ENCODE data around the gene FAM186B.
"Not testable (repeated sequence)": the region's sequence is repeated elsewhere in the genome, so short reads cannot be mapped to it uniquely, and the experiment has no call there.

FAM186B gene, protein sequence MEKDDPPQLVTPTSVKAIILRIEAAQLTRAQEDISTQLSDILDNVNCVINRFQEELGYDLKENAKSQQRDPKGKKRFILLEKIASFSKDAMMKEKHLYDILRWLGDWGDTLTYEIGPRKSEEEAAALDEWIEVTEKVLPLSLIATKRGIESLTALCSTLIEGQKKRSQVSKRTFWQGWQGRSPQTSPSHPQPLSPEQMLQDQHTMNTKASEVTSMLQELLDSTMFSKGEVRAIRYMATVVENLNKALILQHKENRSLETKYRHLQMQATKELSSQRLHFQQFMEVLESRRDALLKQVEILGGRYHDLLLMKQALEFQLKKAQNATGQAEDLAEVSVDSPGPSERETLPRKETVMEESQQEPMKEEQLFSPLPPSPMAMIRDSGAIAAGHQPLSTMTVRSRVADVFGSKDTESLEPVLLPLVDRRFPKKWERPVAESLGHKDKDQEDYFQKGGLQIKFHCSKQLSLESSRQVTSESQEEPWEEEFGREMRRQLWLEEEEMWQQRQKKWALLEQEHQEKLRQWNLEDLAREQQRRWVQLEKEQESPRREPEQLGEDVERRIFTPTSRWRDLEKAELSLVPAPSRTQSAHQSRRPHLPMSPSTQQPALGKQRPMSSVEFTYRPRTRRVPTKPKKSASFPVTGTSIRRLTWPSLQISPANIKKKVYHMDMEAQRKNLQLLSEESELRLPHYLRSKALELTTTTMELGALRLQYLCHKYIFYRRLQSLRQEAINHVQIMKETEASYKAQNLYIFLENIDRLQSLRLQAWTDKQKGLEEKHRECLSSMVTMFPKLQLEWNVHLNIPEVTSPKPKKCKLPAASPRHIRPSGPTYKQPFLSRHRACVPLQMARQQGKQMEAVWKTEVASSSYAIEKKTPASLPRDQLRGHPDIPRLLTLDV

DNA sequence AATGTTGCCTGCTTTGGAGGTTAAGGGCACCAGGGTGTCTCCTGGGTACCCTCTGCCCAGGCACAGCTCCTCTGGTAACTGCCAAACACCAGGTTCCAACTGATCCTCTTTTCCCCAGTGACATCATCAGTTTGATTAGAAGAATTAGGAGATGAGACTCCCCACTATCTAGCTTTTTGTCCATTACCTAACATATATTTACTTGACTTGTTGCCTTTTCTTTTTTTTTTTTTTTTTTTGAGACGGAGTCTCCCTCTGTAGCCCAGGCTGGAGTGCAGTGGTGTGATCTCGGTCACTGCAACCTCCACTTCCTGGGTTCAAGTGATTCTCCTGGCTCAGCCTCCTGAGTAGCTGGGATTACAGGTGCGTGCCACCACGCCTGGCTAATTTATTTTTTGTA lies at the start of gene FAM186B:
Gene FAM186B, minus strand, starts transcription at position 101 of the 400 bp plus-strand sequence. CDS start 162 bp downstream, outside the sequence.
- DNase-seq, result not testable (repeated sequence)

DNA sequence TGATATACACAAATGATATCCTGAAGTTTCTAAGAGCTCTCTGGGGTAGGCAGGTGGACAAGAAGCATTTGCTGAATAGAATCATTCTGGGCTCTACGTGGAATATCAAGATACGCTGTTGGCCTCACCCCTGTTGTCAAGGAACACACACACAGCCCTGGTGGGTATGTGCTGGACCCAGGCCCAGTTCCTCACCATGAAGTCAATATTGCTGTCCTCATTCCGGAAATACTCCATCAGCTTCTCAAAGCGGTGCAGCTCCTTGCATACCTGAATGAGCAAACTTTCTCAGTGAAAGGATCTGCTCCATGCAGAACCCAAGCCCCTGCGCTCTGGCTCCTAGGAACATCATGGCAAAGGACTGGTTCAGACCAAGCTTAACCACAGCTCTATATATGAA lies 49.3 kb upstream of the FAM186B start:
- no peak for DNase-seq

DNA sequence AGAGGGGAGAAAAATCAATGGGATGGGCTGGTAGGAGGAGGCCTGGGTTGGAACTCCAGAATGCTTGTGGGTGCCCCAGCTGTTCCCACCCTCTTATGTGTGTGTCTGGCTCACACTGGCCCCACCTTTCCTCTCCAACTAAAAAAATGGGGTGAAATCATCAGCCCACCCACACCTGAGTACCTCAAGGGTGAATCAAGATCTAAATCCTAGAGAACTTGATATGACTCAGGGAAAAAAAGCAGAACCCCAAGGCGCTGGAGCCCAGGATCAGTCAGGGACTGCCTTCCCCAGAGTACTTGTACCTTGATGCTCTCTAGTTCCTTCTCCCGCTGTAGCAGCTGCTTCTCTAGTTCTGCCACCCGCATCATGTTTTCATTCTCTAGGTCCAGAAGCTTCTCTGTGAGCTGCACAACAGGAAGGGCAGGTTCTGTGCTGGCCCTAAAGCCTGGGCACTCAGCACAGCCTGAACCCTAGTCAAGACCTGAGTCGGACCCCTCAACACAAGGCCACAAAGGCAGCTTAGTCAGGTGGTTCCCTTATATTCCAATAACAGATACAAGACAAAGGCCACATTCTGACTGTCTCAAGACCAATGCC lies 47.6 kb upstream of the FAM186B start:
- DNase-seq, result no peak

DNA sequence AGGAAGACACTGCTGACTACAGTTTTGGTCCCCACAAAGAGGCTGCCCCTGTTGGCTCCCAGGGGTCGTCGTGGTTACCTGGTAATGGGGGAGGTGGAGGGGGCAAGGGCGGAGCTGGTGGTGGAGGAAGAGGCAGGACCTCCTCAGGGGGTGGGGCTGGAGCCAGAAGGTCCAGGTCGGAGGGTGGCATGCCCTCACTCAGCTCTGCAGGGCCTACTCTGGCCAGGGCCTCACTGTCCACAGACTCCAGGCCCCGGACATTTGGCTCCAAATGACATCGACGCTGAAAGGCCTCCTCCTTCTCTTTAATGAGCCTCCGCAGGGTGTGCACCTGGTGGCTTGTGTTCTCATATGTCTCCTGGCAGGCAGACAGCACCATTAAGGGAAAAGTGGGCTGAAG lies 46.4 kb upstream of the FAM186B start:
- DNase-seq, result no peak

DNA sequence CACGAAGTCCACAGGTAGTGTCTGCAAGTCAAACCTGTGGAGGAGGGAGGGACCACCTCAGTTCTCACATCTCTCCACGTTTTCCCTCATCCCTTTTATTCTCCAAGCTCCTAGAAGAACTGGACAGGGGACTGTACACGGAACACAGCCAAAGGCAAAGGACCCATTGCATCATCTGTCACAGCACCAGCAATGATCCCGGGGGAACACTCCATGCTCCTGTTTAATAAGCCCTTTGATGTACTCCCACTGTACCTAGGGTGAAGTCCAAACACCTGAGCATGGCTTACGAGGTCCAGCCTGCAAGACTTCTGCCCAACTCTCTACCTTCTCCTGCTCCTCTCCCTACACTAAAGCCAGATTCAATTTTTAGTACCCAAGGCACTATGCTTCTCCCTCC lies 44.5 kb upstream of the FAM186B start:
- no peak for DNase-seq

DNA sequence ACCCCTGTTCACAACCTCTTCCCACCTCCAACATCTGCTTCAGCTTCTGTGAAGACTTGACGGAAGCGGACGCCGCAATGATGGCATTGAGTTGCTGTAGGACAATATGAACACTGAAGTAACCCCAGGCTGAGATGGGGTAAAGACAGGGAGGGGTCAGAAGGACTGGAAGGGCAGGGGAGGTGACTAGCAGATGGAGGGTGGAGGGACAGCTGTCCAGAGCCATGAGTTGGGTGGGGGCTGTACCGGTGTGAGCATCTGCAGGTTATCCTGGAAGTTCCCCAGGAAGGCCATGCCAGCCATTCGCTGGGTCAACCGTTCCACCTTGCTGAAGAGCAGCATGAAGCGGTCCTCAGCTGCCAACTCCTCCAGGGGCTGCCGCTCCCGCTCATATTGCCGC lies 44.0 kb upstream of the FAM186B start:
- no peak for DNase-seq

DNA sequence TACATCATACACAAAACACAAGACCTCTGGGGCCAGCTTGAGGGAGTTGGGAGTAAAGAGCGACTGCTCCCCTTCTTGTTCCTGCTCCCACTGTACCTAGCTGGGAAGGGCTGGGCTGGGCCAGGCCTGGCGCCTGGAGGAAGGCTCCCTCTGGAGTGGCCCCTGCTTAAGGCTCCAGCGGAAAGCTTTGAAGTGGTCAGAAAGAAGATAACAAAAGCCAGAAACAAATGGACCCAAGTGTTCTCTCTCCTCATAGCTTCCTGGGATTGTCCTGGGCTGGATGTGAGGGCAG lies 43.2 kb upstream of the FAM186B start:
- no peak for DNase-seq

DNA sequence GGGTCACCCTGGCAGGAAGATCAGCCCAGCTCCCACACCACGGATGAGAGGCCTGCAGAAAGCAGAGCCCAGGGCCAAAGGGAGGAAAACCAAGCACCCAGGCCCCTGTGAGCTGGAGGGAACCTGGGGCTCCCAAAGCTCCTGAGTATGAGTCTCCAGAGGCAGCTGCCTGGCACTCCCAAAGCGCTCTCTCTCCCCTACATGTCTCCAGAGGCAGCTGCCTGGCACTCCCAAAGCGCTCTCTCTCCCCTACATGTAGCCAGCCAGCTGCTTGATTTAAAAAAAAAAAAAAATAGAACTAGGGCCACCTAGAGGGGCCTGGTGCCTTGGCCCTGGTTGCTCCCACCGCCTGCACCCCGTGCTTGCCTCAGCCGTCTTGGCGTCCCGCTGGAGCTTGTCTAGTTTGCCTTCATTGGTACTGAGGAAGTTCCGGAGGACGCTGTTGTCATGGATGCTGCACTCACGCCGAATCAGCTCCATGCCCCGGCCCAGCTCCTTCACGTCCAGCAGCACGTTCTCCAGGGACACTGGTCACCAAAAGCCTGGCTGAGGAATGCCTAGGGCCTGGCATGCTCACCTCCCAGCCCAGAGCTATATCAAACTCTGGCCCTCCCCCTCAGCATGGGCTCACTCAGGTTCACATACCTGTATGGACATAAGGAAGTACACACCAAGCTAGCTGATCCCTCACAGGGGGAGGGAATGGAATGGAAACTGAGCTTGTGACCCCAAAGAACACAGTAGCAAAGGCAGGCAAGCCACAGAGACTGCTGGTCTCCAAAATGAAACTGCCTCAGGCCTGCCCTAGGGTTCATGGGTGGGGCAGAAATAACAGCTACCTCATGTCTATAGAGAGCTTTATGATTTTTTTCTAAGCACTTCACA lies 42.6 kb upstream of the FAM186B start:
- no peak for DNase-seq

DNA sequence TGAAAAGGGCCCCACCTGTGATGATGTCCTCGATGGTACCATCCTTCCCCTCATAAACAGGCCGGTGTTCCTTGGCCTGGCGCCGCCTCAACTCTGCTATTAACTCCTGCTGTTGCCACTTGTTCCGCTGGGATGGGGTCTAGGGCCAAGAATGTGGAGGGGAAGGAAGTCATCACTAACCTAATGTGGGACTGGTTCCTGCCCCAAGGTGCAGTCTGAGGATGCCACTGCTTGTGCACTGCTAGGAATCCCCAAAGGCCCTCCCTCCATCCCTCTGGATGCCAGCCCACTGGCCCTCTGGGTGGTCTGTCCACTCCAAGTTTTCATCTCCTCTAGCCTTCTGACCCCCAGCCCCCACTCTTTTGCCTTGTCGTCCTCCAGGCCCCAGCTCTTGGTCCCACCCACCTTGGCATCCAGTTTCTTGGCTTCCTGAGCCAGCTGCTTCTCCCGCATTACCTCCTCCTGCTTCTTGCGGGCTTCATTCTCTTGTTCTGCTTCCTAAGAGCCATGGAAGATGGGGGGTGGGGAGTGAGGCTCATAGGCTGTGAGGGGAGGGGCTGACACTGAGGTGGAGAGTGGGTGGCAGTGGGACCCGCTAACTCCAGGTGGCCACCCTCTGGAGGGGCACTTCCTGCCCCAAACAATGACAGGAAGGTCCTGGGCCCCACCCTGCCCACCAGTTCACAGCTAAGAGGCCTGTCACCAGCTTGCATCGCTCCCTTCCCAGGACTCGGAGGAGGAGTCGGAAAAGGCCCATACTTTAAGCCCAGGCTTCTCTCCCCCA lies 41.6 kb upstream of the FAM186B start:
- no peak for DNase-seq

DNA sequence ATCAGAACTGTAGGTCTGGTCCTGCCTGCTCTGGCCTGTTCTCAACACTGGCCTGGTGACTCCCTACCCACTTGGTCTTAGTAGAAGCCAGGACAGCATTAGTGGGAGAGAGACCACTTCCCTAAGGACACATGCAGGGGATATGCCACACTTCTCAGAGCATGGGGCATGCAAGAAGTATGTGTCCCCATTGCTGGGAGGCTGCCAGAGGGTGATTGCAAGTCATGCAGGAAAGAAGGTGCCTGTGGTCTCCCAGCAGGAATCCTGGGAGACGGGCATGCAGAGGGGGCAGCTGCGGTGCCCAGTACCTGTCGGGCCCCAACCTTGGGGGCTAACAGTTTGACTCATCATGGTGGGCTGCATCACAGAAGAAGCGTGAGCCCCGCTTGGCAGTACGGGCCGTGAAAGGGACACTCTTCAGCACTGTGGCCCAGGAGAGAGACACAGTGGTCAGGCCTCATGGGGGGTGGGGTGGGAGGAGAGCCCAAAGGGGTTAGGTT lies 40.9 kb upstream of the FAM186B start:
- no peak for DNase-seq

DNA sequence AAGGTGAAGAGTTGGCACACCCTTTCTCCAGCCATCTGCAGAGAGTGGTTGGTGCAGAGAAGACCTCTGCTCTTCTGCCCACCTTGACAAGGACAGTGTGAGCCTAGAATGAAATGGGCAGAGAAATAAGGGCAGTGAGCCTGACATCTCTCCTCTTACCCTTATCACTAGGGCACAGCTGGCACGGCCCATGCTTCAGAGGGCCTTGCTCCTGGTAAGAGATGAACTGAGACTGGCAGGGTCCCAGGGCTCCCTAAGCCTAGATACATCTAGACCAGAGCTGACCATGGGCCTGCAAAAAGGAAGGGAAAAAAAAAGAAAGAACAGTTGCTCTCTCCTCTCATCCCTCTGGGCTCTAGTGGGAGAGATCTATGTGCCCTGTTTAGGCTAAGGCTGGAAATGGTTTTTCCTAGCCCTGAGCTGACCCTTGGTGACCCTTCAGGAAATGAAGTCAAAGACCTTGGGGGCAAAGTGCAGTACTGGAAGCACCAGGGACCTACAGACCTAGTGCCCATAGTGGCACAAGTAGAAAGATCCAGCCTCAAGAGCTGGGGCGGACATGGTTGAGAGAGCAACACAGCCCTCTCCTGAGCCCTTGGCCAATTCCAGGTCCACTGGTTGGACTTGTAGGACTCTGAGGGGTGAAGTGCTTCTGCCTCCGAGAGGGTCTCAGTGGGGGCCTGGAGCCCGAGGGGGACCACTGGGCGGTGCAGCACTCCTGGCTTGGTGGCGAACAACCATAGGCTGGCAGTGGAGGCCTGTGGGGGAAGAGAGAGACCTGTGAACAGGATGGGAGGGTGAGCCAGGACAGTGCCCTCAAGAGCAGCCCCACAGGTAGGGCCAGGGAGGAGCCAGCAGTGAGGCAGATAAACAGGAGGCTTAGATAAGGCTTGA lies 40.0 kb upstream of the FAM186B start:
- DNase-seq, result no peak

DNA sequence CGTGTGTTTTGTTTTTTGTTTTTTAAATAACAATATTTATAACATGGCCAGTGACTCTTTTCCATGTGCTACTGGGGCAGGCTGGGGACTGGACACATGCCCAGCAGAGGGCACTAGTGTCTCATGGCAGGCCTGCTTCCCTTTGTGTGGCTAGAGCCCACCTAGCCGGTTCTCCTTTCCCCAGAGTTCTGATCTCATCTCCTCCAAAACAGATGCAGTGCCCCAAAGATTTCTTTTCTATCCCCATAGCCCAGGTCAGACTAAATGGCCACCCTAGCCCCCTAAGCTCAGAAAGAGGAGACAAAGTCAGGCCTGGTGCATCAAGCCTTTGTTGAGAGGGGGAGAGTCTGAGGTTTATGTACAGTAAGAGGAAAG lies 39.2 kb upstream of the FAM186B start:
- DNase-seq, result peak; percentile 75

DNA sequence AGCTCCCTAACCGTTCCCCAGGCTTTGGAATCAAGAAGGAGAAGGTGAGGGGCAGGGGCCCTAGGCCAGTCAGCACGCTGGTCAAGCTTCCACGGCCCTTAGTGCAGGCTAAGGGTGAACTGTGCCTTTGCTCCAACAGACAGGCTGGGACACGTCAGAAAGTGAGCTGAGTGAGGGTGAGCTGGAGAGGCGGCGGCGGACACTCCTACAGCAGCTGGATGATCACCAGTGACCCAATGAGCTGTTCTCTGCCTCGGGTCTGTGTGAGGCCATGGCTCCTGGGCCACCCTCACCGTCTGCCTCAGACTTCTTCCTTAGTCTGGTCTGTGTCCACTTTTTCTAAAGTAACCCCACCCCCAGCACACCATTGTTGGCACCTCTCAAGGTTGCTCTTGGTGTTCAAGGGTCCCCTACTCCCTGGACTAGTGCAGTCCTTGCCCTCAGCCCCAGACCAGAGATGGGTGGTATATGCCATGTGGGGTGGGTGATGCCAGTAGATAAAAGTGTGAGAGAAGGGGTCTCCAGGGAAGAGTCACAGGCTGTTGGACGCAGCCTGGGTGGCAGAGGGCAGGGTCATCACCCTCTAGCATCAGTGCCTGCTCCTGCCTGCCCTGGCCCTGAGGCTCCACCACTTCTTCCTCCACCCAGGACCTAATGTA lies 38.7 kb upstream of the FAM186B start:
- no peak for DNase-seq

DNA sequence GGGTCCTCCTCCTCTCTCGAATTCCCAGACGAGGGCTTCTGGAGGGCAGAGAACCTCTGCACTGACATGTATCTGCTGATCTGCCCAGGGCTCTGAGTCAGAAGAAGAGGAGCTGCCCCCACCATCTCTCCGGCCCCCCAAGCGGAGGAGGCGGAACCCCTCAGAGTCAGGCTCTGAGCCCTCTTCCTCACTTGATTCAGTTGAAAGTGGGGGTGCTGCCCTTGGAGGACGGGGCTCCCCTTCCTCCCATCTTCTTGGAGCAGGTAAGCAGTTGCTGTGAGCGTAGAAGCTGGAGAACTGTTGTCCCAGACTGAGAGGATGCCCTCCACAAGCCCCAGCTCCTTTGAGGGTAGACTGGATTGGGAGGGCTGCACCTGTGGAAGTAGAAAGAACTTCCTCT lies 37.7 kb upstream of the FAM186B start:
- DNase-seq, result no peak

DNA sequence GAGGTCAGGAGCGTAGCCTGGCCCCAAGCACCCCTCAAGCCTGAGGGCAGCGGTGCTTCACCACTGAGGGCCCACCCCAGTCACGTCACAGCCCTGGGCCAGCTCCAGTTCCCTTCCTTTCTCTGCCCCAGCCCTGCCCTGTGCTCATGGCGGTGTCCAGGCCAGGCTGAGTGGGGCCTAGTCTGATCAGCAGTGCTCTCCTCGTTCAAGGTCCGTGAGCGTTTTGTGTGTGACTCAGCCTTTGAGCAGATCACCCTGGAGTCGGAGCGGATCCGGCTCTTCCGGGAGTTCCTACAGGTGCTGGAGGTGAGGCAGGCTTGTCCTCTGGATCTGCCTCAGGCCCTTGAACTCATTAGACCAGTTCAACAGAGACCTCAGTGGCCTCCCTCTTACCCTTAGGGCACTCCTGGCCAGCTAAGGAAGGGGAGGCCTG lies 36.9 kb upstream of the FAM186B start:
- DNase-seq, result no peak

DNA sequence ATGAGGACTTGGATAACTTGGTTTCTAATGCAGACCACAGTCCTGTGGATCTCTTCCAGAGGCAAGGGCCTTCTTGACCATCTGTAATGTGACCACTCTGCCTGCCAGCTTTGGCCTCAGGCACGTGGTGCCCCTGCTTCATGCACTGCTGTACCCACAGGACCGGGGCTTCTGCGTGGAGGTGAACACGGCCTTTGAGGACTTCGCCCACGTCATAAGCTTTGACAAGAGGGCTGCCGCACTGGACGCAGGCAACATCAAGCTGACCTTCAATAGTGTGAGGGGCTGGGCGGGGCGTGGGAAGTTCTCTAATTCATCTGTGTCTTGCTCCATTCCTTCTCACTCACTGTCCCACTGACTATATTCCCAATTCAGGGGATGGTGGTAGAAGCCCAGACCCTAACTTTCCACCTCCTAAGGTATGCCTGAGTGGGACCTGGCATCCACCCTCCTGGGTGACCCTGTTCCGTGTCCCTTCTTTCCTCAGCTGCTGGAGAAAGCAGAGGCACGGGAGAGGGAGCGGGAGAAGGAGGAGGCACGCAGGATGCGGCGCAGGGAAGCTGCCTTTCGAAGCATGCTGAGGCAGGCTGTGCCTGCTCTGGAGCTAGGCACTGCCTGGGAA lies 36.4 kb upstream of the FAM186B start:
- DNase-seq, result no peak

DNA sequence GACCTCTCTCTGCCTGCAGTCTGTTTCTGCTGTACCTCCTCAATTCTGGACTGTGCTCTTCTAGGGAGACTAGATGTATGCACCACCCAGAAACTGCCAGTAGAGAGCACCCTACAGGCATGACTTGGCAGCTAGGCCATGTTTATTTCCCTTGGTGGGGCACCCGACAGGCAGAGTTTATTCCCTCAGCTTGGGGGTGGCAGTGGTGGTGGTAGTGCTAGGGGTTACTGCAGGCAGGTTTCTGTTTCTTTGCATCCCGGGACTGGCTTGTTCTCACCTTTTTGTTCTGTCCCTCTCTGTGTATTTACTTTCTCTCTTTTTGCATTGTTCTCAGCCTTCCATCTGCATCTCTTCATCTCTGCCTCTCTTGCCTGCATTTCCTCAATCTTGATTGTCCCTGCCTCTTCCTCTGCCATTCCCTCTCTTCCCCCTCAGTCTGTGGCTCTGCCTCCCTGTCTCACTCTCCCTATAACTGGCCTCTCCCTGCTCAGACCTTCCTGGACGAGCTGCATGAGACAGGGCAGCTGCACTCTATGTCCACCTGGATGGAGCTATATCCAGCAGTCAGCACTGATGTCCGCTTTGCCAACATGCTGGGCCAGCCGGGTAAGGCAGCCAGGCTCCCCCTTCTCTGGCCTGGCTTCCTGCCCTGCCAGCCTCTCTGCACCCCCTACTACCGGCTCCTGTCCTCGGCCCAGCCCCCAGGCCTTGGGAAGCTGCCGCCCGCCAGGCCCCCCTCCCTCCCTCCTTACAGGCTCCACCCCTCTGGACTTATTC lies 31.7 kb upstream of the FAM186B start:
- peak; percentile 75 for DNase-seq

DNA sequence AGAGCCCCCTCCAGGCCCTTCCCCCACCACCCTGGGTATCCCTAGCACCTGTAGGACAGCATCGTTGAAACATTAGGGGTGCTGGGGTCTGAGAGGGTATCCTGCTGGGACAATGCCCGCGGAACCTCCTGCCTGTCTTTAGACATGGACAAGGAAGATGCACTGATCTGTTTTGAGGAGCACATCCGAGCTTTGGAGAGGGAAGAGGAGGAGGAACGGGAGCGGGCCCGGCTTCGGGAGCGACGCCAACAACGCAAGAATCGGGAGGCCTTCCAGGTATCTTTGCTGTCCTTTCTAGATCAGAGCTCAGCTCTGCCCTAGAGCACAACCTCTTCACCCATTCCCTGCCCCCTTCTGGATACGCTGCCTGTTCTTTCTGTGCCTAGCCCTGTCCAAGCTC lies 31.1 kb upstream of the FAM186B start:
- no peak for DNase-seq

DNA sequence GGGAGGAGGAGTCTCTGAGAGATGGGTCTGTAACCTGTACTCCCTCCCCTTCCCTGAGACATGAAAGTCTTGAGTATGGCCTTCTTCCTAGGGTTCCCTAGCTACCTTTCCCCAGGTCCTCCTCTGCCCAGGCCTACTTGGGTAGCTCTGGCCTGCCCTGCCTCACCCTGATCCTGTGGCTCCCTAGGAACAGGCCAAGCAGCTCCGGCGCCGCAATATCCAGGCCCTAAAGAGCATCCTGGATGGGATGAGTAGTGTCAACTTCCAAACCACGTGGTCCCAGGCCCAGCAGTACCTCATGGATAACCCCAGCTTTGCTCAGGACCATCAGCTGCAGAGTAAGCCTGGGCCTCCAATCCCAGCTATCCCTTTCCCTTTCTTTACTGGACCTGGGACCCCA lies 30.2 kb upstream of the FAM186B start:
- DNase-seq, result no peak

All from activated CD4-positive, alpha-beta T cell treated with anti-CD3 and anti-CD28 coated beads, Interleukin-2, amount 50 U/mL, for 16 hours (primary cell).